Measurements from ENCODE around the gene PLA2G4C.

Gene PLA2G4C, protein sequence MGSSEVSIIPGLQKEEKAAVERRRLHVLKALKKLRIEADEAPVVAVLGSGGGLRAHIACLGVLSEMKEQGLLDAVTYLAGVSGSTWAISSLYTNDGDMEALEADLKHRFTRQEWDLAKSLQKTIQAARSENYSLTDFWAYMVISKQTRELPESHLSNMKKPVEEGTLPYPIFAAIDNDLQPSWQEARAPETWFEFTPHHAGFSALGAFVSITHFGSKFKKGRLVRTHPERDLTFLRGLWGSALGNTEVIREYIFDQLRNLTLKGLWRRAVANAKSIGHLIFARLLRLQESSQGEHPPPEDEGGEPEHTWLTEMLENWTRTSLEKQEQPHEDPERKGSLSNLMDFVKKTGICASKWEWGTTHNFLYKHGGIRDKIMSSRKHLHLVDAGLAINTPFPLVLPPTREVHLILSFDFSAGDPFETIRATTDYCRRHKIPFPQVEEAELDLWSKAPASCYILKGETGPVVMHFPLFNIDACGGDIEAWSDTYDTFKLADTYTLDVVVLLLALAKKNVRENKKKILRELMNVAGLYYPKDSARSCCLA

DNA sequence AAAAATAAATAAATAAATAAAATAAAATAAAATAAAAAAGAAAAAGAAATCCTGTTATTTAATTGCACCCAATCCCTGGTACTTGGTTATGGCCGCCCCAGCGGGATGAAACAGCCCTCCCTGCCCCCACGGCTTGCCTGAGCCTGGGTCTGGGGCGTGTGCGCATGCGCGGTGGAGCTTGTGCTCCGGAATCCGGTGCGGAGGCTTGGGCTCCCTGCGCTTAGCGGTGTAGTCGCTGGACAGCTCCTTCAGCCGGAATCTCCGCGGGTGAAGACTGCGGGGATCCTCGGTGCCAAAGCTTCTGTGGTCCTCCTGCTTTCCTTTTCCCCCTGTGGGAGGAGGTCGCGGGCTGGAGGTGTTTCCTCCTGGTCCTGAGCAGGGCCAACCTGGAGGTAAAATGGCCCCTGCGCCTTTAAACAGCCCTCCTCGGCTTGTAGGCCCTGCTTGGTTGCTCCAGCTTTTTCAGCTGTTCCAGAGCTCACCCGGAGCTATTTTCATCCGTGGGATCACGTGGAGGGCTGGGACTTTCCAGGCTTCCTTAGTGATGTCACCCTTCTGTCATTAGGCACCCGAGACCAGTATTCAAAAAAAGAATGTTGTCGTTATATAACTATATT lies at the start of gene PLA2G4C:
Gene PLA2G4C, minus strand, starts transcription at position 468 of the 617 bp plus-strand sequence. CDS start 4,288 bp downstream, outside the sequence.
- DNase-seq = peak; percentile 88

DNA sequence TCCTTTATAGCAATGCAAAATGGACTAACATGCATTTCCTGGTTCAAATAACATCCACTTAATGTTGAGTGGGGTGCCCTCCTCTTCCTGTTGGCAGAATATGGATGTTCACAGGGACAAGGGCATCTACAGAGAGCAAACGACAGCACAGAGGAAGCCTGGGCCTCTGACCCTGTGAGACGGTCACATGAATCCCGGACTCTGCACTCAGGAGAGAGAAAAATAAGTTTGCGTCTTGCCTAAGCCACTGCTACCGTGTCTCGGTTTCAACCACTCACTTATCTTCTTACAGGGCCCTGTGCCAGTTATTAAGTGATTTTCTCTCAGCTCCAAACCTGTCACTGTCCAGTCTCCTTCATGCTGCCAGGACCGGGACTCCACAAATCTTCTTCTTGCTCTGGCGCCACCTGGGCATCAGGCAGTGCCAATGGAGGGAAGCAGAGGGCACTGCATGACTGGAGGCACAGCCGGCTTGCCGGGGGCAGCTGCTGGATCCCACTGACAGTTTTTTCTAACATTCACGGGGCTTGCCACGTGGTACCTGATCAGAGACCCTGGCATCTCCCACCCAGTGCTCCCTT lies 47.7 kb upstream of the PLA2G4C start:
- no peak for DNase-seq

DNA sequence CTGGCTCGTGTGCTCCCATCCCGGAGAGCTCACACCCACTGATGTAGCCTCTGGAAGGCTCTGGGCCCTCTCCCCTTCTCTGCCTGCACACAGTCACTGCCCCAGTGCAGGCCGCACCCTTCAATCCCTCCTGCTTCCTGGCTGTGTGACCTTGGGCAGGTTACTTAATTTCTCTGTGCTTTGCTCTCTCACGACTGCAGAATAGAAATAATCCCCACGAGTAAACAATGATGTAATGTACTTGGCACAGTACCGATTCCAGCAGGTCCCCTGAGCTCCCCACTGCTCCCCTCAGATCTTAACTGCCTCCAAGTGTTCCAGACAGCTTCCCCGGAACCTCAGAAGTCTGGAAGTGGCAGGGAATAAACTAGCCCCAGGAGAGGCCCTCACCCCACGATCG lies 43.4 kb upstream of the PLA2G4C start:
- DNase-seq = no peak

DNA sequence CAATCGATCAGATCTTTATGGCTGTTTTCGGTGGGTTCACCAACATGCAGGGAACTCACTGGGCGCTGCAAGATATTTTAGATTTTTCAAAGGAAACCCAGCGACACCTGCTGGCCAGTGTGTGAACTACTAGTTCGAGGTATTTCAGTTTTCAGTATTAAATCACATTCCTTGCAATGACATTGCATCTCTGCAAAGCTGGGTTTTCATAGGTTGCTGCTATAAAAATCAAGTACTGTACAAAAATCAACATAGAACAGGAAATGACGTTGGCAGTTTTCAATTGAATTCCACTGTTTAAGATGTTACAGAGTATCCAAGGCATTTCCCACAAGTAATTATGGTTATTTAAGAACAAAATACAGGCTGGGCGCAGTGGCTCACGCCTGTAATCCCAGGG lies 41.9 kb upstream of the PLA2G4C start:
- peak; percentile 13 for DNase-seq

DNA sequence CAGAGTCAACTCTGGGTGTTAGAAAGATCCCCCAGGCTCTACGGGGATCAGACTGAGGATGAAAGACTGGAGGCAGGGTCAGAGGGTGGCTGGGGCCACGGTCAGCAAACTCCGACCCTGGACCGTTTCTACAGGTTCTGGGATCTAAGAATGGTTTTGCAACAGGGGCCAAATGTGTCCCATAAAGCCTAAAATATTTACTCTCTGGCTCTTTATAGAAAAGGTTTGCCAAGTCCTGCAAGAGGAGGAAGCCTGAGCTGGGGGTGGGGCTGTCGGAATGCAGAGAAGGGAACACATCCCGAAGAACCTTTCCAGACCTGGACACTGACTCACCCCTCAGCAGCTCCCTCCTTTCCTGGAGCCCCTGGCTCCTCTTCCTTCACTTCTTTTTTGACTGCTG lies 38.8 kb upstream of the PLA2G4C start:
- DNase-seq = no peak

DNA sequence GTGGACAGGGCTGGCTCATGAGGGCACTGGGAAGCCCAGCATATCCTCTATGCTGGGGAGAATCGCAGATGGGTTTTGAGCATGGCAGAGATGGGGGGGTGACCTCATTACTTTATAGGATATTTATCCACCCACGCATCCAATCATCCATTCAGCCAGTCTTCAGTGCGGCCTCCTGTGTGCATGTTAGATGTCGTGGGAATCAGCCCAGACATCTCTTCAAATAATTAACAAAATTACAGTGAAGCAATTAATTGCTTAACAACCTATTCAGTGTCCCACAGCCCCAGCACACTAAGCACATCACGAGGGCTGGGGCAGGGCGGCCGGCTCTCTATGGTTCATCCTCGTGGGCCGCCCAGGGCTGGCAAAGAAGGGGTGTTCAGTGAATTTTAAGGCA lies 38.0 kb upstream of the PLA2G4C start:
- DNase-seq = no peak

DNA sequence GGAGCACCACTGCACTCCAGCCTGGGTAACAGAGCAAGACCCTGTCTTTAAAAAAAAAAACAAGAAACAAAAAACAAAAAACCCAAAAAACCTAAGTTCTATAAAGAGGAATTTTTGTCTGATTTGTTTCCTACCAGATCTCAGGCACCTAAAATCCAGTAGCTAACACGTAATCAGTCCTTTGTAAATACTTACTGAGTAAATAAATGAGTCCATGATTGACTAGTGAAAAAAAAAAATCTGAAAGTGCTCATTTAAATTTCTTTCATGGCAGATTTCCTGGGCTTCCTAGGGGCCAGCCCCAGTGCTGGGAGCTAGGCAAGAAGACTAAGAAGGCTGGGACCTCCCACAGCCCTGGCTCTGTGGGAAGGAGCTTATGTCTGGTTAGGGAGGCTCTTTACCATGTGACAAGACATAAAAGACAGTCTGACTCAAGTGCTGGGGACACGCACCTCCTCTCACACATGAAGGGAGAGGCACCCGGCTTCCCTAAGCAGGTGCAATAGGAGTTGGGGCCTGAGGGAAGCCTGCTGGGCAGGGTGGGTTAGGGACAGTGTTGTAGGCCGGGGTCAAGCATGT lies 37.1 kb upstream of the PLA2G4C start:
- DNase-seq = no peak

DNA sequence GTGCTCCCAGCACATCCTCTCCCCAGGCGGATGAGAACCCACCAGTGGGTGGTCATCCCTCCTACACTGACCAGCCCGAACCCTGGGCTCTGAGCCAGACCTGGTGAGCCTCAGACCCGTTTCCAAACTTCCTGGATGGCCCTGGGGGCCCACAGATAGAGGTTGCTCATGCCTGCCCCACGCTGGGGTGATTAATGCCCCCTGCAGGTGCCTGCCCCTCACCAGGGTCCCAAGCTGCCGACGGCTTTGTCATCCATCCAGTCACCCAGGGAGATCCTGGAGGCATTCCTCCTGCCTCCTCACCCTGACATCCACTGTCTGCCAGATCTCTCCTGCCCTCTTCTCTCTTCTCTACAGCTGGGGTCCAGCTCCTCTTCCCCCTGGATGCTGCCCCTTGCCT lies 28.4 kb upstream of the PLA2G4C start:
- no peak for DNase-seq

DNA sequence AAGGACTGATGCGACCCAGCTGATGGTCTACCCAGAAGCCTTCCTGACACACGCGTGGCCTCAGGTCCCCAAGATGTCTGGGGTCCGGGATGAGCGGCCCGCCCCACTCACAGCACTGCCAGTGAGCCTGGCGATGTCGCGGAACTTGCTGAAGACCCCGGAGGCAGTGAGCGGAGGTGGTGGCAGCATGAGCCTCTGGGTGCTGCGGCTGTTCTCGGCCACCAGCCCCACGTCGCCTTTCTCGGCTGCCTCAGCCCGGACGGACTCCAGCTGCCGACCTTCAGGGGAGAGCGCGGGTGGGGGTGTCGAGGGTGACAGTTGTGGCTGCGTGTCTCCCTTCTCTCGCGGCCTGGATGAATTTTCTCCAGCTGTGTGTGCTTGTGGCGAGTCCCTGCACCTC lies 26.8 kb upstream of the PLA2G4C start:
- DNase-seq = no peak

DNA sequence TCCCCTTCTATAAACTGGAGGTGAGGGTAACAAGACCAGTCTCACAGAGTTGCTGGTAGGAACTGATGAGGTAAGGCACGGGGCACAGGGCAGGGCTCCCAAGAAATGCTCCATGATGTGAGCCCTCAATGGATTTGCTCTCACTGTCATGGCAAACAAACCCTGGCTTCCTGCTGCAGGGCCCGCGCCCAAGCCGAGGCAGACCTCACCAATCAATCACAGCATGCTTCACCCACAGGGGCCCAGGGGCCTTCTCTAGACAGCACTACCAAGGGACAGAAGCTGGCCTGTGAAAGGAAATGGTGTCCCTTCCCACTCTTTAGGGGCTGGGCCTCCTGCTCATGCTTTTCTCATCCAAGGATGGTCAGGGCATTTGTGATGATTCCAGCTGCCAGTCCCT lies 25.9 kb upstream of the PLA2G4C start:
- DNase-seq = no peak

DNA sequence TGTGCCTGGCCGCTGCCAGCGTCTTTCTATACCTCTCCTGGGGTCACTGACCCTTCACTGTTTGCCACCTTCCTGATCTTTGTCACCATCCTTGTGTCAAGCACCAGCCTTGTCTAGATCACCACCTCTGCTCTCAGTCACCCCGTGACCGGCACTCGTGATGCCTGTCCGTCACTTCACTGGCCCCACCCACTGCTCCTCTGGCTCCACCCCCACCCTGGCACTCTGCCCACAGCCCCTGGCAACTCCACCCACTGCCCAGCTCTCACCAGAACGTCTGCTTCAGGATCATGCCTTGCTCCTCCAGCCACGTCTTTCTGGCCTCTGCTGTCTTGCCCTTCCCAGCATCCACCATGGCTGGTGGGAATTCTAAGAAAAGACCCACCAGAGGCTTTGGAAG lies 24.8 kb upstream of the PLA2G4C start:
- no peak for DNase-seq

DNA sequence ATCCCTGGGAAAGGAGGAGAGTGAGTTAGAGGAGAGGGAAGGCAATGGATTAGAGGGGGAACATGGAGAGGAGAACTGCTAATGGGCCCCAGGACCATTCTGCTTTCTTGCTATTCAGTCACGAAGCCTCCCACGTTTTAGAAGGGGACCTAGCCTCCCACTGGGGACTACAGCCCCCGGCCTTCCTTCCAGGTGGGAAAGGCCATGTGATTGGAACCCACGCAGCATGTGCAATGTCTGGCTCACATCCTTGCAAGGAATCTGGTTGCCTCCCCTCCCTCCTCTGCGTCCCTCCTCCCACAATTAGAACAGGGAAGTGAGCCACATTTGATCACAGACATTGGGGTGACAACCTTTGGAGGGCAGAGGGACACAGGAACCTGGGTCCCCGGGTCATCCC lies 22.5 kb upstream of the PLA2G4C start:
- no peak for DNase-seq

DNA sequence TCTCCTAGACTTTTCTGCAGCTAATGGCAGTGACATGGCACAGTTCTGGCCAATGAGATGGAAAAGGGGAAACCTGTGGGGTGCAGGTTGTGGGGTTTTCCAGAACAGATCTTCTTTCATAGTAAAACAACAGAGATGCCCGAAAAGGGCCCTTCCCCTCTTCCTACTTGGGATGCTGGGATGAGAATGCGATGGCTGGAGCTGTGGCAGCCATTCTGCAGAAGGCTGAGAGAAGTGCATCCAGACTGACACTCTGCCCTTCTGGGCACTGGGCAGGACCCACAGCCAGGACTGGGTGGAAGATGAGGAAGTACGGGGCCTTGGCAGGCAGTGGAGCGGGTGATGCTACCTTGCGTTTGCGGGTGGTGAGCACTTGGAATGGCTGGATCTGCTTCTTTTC lies 16.9 kb upstream of the PLA2G4C start:
- no peak for DNase-seq

DNA sequence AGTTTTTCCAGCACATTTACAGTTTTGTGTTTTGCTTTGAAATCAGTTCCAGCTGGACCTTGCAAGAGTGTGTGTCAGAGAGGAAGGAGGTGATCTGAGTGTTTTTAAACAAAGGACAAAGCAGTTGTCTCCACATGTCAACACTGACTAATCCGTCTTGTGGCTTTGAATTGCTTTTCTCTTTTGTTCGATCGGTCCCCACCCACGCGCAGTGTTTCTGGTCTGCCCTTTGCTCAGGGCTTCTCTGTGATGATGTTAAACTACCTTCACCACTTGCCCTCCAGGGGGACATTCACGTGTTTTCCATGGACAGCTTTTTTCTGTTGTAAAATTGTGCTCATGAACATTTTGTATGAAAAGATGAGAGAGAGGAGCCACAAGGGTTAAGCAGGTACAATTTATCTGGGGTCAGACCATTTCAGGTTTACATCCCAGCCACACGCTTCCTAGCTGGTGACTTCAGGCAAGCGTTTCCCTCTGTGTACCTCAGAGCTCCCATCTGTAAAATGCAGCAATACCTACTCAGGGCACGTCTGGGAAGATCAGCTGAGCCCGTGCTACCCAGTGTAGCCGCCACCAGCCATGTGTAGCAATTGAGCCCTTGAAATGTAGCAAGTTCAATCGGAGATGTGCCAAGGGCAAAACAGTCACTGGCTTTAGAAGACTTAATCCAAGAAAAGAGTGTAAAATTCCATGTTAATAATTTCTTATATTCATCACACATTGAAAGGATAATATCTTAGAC lies 13.5 kb upstream of the PLA2G4C start:
- peak; percentile 18 for DNase-seq

DNA sequence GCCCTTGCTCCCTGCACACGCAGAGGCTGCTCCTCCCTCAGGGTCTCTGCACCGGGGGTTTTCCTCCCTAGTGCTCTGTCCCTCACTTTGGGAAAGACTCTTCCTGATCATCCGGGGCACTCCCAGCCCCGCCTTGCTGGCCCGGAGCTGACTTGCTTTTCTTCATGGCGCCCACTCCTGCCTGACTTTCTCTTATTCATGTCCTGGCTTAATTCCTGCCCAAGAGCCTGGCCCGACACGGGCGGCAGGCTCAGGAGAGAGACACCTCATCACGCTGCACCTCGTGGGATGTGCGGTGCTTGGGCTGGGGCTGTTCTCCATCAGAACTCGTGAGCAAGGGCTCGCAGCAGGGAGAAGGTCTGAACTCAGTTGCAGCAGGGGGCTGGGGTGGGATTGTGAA lies 11.8 kb upstream of the PLA2G4C start:
- DNase-seq = no peak

DNA sequence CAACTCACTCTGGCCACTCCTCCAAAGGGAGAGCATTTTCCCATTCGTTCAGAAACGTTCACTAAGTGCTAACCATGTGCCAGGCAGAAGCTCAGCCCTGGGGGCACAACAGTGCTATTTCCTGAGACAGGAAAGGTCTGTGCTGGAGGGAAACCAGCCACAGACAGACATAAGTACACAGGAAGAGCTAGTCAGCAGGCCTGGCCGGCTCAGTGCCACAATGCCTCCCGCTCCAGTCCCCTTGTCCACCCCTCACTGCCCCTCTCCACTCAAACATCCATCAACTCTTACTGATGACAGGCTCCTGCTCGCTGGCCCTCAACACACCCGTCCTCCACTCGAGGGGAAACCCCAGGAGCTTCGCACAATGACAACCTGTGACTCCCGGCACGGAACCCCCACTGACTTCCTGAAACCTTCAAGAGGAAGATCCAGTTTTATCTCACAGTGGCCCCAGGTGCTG lies 11.3 kb upstream of the PLA2G4C start:
- DNase-seq = no peak

DNA sequence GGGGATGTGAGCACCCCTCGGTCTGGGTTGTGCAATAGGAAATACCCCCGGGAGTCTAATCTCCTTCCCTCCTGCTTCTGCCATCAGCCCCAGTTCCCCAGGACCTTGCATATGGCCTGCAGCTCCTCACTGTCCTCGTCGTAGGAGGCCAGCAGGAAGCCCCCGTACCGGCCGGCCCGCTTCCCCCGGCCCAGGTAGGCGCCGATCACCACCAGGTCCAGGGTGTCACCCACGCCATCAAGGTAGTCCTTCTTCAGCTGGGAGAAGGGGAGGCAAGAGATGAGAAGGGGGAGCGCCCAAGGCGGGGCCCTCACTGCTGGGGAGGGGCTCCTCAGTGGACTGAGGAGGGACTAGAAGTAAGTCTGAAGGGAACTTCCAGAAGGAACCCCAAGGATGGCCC lies 10.4 kb upstream of the PLA2G4C start:
- DNase-seq = no peak

DNA sequence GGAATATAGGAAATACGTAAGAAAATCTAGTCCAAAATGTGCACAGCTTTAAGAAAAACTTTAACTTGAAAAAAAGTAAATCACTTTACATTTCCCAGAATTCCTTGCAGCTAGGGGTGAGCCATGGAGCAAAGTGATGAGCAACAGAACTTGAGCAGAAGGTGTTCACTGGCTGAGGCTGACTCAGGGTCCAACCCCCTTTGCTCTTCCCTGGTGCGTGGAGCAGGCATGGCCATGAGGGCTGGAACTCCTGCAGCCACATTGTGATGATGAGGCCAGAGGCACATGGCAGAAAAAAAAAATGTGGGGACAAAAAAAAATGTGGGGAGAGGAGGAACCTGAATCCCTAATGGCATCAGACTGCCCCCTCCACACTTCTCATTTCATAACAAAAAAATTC lies 9.9 kb upstream of the PLA2G4C start:
- no peak for DNase-seq

DNA sequence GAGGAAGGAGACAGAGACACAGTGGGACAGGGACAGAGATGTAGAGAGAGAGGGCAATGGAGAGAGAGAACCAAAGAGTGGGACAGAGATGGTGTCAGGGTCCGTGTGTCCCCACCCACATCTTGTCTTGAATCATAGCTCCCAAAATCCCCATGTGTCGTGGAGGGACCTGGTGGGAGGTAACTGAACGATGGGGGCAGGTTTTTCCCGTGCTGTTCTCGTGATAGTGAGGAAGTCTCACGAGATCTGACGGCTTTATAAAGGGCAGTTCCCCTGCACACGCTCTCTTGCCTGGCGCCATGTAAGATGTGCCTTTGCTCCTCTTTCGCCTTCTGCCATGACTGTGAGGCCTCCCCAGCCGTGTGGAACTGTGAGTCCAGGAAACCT lies 7.5 kb upstream of the PLA2G4C start:
- no peak for DNase-seq

DNA sequence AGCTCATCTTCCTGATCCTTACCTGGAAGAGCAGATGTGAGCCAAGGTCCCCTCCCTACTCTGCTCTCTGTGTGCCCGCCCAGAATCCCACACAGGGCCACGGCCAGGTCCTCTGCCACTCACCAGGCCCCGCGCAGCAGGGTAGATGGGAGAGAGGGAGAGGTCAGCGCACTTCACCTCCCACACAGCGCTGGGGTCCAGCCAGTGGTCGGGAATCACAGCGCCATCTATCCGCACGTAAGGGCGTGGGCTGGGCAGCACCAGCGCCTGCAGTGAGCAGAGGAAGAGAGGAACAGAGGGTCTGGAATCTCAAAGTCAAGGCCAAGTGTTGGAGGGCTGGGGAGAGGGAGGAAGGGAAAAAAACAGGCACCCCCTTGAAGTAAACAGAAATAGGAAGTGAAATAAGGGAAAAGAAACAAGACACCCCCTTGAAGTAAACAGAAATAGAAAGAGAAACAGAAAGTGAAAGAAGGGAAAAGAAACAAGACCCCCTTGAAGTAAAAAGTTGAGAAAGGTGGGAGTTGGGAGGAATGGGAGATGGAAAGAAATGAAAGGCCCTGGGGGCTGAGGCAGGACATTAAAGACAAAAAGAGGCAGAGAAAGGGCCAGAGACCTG lies 7.0 kb upstream of the PLA2G4C start:
- no peak for DNase-seq

DNA sequence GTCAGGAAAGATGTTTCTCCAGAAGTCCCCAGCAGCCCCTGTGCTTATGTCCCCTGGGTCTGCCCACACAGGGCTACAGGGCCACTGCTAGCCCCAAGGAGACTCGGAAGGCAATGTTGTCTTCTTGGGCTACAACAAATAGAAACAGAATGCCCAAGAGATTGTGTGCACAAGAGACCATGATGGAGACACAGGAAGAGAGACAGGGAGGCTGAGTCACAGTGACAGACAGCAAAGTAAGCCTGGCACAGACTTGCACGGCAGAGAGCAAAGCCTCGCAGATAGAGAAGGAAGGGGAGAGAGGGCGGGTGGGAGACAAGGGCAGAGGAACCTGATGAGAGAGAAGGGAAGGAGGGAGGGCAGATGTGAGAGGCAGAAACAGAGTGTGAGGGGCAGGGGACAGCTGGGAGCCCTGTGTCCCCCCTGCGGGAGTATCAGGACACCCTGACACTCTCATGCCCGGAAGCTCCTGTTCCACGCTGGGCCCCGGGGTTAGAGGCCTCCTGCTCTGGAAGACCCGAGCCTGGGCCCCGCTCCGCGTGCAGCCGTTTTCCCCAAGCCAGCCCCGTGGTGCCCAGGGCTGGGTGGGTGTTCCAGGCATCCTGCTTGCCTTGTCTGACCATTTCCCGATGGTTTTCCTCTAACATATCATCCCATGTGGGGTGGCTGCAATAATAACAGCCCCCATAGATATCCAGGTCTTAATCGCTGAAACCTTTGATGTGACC lies 2.7 kb upstream of the PLA2G4C start:
- no peak for DNase-seq

DNA sequence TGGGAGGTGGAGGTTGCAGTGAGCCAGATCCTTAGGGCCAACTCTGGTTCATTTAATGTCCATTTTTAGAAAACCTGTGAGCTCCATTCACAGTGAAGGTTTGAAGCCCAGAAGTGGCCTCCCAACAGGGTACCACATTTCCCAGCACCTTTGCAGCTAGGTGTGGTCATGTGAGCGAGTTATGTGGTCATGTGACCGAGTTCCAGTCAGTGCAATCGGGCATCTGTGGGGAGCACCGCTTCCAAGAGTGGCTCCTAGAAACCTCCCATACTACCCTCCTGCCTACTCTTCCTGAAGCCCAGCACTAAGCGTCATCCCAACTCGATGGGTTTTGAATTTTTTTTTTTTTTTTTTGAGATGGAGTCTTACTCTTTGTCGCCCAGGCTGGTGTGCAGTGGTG lies 663 bp upstream of the PLA2G4C start:
- DNase-seq = no peak

Data from COR-L47 (cell line).